ENCODE data around the gene PXDN.

DNA sequence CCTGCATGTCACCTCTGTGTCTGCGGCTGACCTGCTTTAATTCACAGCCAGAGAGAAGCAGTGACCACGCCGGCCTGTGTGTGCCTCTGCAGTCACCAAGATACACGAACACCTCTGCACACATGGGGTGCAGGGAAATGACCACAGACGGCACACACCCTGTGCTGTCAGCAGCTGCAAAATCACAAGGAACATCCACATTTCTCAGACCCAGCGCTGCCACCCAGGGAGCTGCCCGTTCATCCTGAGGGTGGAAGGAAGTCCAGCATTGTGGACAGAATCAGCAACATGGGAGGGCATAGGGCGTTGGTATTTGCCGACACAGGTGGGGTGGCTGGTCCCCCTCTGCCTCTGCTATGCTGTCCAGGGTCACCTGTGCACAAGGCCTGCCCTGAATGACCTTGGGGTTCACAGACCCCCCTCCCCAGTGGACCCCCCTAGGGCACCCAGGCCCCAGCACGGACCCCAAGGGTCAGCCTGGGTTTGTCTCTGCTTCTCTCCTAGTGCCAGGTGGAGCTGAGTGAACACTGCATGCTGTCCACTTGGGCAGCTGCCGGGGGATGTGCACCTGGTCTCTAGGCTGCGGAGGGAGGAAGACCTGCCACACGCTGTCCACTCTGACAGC lies 107.4 kb downstream of the PXDN start:
- no peak for TF ChIP-seq POLR2A (IDR thresholded peaks at IDR 0.05)
- no peak for TF ChIP-seq CTCF (IDR thresholded peaks at IDR 0.05)

All from esophagus squamous epithelium (tissue), 4 donors.